MCF 10A (cell line): Measurements from ENCODE around the gene VAMP8. TPM values are rescaled to one million over a fixed set of nuclear protein-coding genes. Genes with fewer than 3 reads are reported as not detected.

ENCODE experiments used
- BruUV-seq: library from RNA; stranded (reverse); fragments of 400-500 nt; replicated peaks from 2 replicates; lab custom pipeline; 2021; lab: Mats Ljungman, UMichigan
- CTCF ChIA-PET: fragments of 300-600 bp; sonication (Branson Sonifier 250); formaldehyde crosslinking; extraction: SDS; loops from one replicate; lab custom pipeline; 2021; ENCODE audit warnings: antibody characterized with exemption, inconsistent platforms; lab: Yijun Ruan, JAX
- POLR2A ChIA-PET: fragments of 300-600, 350-650 bp; sonication (Branson Sonifier 250); formaldehyde crosslinking; extraction: SDS; loops from one replicate; lab custom pipeline; 2020; ENCODE audit warnings: antibody characterized with exemption, inconsistent platforms; lab: Yijun Ruan, JAX
- DNase-seq: peaks from one replicate; pipeline ENCODE4 v3.0.0-alpha.2; 2018; ENCODE audit not compliant: unreplicated experiment
- H3K27ac Mint-ChIP-seq: one replicate; pipeline ENCODE4 v1.8.0; 2022; ENCODE audit warnings: mild to moderate bottlenecking, low read depth, mixed read lengths; ENCODE audit not compliant: unreplicated experiment
- H3K27me3 Mint-ChIP-seq: one replicate; pipeline ENCODE4 v1.8.0; 2022; ENCODE audit warnings: mixed read lengths; ENCODE audit not compliant: insufficient read depth, unreplicated experiment
- H3K36me3 Mint-ChIP-seq: one replicate; pipeline ENCODE4 v1.8.0; 2022; ENCODE audit warnings: mild to moderate bottlenecking, moderate library complexity, mixed read lengths; ENCODE audit not compliant: insufficient read depth, unreplicated experiment
- H3K4me1 Mint-ChIP-seq: one replicate; pipeline ENCODE4 v1.8.0; 2022; ENCODE audit warnings: mixed read lengths; ENCODE audit not compliant: insufficient read depth, unreplicated experiment
- H3K4me3 Mint-ChIP-seq: one replicate; pipeline ENCODE4 v1.8.0; 2022; ENCODE audit warnings: mild to moderate bottlenecking, moderate library complexity, mixed read lengths; ENCODE audit not compliant: unreplicated experiment
- H3K9me3 Mint-ChIP-seq: one replicate; pipeline ENCODE4 v1.8.0; 2022; ENCODE audit warnings: mixed read lengths; ENCODE audit not compliant: unreplicated experiment
- CTCF ChIP-seq: fragments of 200-600 bp; IDR thresholded peaks from one replicate; pipeline ENCODE4 v1.8.0; 2022; ENCODE audit warnings: antibody characterized with exemption, mild to moderate bottlenecking; ENCODE audit not compliant: unreplicated experiment
- intact Hi-C: fragments of 100-400 bp; cut with micrococcal nuclease; formaldehyde crosslinking; loops from 2 replicates; pipeline ENCODE4 v1.14.1; 2022
- total RNA-seq: library from RNA; stranded (reverse); gene quantifications from 2 replicates; pipeline ENCODE4 v1.2.3, GENCODE V29; 2022

Gene VAMP8
- total RNA-seq, 1 experiment from 2014 or later = 56.0 TPM

- no peaks in the 10 kb centered on the region for H3K9me3 Mint-ChIP-seq
- intact Hi-C loops = no loop called here
- POLR2A ChIA-PET = interaction anchor here (0.6 to 18.1 kb wide), 12 partner anchors 10 to 344 kb away, joined by 3 to 376 read pairs (median 11); partner anchors contain the start of genes RNF181 and SH2D6
- H3K36me3 Mint-ChIP-seq = peaks cover 26% of the 10 kb centered on the region
- H3K4me1 Mint-ChIP-seq = peaks cover 32% of the 10 kb centered on the region
- BruUV-seq = no TSS peak
- H3K27me3 Mint-ChIP-seq = no peaks in the 10 kb centered on the region
- DNase-seq = peak; percentile 14
- CTCF ChIA-PET = interaction anchor here (0.6 to 3.3 kb wide), 7 partner anchors 14 to 1072 kb away, joined by 3 to 28 read pairs (median 3); partner anchors contain the start of gene SH2D6
- H3K4me3 Mint-ChIP-seq = no peak overlapping the region
- no peak overlapping the region for H3K27ac Mint-ChIP-seq
- no peak for TF ChIP-seq CTCF
Observed at GRCh38 chr2:85536479-85536878, 40.9 kb upstream of the VAMP8 start.

GRCh38 chr2:85537600-85538506 is 39.5 kb upstream of the VAMP8 start:
- Mint-ChIP-seq H3K27ac (peak overlapping the region; percentile 96), H3K27me3 (no peaks in the 10 kb centered on the region), H3K4me1 (peaks cover 46% of the 10 kb centered on the region), H3K36me3 (peaks cover 40% of the 10 kb centered on the region), H3K9me3 (no peaks in the 10 kb centered on the region), H3K4me3 (peak overlapping the region; percentile 98)
- peak; percentile 38 for DNase-seq
- CTCF ChIA-PET = interaction anchor here (1.0 to 3.3 kb wide), 12 partner anchors 14 to 211 kb away, joined by 3 to 28 read pairs (median 5); partner anchors contain the start of genes SH2D6 and TGOLN2
- no TSS peak for BruUV-seq
- POLR2A ChIA-PET = interaction anchor here (0.6 to 18.1 kb wide), 27 partner anchors 9 to 568 kb away, joined by 3 to 376 read pairs (median 8); partner anchors contain the start of genes C2orf68, ELMOD3, GGCX and POLR1A
- TF ChIP-seq CTCF = no peak
- intact Hi-C loops = no loop called here

- Mint-ChIP-seq H3K9me3 (no peaks in the 10 kb centered on the region), H3K36me3 (peaks cover 48% of the 10 kb centered on the region), H3K27me3 (no peaks in the 10 kb centered on the region), H3K4me1 (peaks cover 52% of the 10 kb centered on the region), H3K27ac (peak within 1 kb of the TSS; percentile 96), H3K4me3 (peak within 1 kb of the TSS; percentile 98)
- intact Hi-C loops = loop anchor here (1.0 kb wide), 2 partner anchors 33 to 39 kb away; no protein-coding TSS in a partner anchor
- peak; percentile 25 for TF ChIP-seq CTCF
- CTCF ChIA-PET = interaction anchor here (0.7 to 4.0 kb wide), 9 partner anchors 12 to 211 kb away, joined by 3 to 38 read pairs (median 5); partner anchors contain the start of genes SH2D6 and TGOLN2
- BruUV-seq = TSS peak; percentile 77
- POLR2A ChIA-PET = interaction anchor here (0.6 to 18.1 kb wide), 43 partner anchors 10 to 567 kb away, joined by 3 to 376 read pairs (median 5); partner anchors contain the start of genes C2orf68, ELMOD3, GGCX and POLR1A
- peak; percentile 90 for DNase-seq
Observed at GRCh38 chr2:85538507-85539360, 38.7 kb upstream of the VAMP8 start, which contains the start of gene MAT2A. Gene MAT2A (plus strand): TSS chr2:85539168. CDS start chr2:85539288, 120 bp downstream.
